ENCODE data around the gene CKAP2L. TPM values are rescaled to one million over a fixed set of nuclear protein-coding genes. Genes with fewer than 3 reads are reported as not detected.

CKAP2L gene
- total RNA-seq, 4 donors from 2014 or later: 1.7 to 9.1 (median 3.2) TPM

DNA sequence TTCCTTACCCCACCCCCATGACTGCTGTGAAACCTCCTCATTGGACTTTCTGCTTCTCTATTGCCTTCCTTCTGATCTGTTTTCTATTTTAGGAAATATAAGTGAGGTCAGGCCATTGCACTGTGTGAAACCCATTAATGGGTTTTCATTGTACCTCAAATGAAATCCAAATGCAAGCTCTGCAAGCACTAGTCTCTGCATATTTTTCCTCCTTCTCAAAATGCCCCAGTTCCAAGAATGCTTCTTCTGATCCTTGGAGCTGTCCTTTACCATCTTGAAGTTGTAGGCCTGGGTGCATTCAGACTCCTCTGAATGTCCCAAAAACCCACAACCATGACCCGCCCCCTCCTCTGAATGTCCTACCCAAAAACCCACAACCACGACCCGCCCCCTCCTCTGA is 11.7 kb upstream of the CKAP2L start:
- TF ChIP-seq EP300 (IDR thresholded peaks at IDR 0.05) (no peak), POLR2AphosphoS5 (IDR thresholded peaks at IDR 0.05) (no peak), CTCF (IDR thresholded peaks at IDR 0.05) (no peak), POLR2A (IDR thresholded peaks at IDR 0.05) (no peak)
- H3K36me3 ChIP-seq: no peaks in the 10 kb centered on the region
- H3K9me3 ChIP-seq: no peaks in the 10 kb centered on the region
- no peaks in the 10 kb centered on the region for H3K27me3 ChIP-seq
- no peak for DNase-seq (ENCODE audit: low spot score in 2 of 2)
- H3K27ac ChIP-seq: no peak overlapping the region
- no peaks in the 10 kb centered on the region for H3K4me1 ChIP-seq
- 73% methylated on average over 3 of the region's 3 CpGs for WGBS
- no peak overlapping the region for H3K4me3 ChIP-seq

DNA sequence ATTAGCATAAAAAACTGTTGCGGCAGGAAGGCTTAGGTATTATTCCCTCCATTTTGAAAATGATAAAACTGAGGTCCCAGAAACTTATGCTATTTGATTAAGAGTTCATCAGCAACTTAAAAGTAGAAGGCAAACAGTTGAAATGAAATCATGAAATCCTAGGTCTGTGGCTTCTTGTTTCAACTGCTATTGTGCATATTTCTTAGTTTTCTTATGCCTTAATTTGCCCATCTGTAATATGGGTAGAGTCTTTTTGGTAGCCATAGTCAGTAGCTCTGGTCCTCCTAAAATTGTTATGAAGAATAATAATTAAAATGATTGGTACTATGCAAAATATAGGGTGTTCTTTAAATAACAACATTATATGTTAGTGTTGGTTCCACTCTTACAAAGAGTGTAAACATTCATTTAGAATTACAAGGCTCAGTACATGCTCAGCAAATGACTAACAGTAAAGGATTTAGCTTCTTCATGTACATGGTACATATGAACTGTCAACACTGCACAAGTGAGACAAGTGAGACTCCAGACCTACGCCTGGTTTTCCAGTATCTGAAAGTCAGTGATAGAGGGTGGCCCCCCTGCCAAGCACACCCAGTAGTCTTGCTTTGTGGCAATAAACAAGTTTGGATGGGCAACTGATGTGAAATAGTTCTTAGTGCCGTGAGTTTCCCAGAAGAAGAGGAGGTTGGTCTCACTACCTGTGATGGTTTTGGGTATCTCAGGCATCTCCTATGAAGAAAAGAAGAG is 10.3 kb upstream of the CKAP2L start:
- TF ChIP-seq EP300 (IDR thresholded peaks at IDR 0.05) (no peak), CTCF (IDR thresholded peaks at IDR 0.05) (no peak), POLR2A (IDR thresholded peaks at IDR 0.05) (no peak), POLR2AphosphoS5 (IDR thresholded peaks at IDR 0.05) (no peak)
- no peaks in the 10 kb centered on the region for H3K36me3 ChIP-seq
- no peak overlapping the region for H3K4me3 ChIP-seq
- no peaks in the 10 kb centered on the region for H3K4me1 ChIP-seq
- no peak for DNase-seq (ENCODE audit: low spot score in 2 of 2)
- H3K9me3 ChIP-seq: no peaks in the 10 kb centered on the region
- H3K27ac ChIP-seq: no peak overlapping the region
- no peaks in the 10 kb centered on the region for H3K27me3 ChIP-seq
- WGBS: 91% methylated on average over 3 of the region's 3 CpGs

GRCh38 chr2:112773556-112773955 is 9.1 kb upstream of the CKAP2L start:
- no peaks in the 10 kb centered on the region for H3K27me3 ChIP-seq
- no peak for TF ChIP-seq POLR2AphosphoS5 (IDR thresholded peaks at IDR 0.05)
- no peak for TF ChIP-seq POLR2A (IDR thresholded peaks at IDR 0.05)
- TF ChIP-seq CTCF (IDR thresholded peaks at IDR 0.05): no peak
- TF ChIP-seq EP300 (IDR thresholded peaks at IDR 0.05): no peak
- 67% methylated on average over 2 of the region's 2 CpGs for WGBS
- no peak overlapping the region for H3K27ac ChIP-seq
- no peak for DNase-seq (ENCODE audit: low spot score in 2 of 2)
- no peaks in the 10 kb centered on the region for H3K9me3 ChIP-seq
- no peaks in the 10 kb centered on the region for H3K36me3 ChIP-seq
- H3K4me3 ChIP-seq: no peak overlapping the region
- no peaks in the 10 kb centered on the region for H3K4me1 ChIP-seq

DNA sequence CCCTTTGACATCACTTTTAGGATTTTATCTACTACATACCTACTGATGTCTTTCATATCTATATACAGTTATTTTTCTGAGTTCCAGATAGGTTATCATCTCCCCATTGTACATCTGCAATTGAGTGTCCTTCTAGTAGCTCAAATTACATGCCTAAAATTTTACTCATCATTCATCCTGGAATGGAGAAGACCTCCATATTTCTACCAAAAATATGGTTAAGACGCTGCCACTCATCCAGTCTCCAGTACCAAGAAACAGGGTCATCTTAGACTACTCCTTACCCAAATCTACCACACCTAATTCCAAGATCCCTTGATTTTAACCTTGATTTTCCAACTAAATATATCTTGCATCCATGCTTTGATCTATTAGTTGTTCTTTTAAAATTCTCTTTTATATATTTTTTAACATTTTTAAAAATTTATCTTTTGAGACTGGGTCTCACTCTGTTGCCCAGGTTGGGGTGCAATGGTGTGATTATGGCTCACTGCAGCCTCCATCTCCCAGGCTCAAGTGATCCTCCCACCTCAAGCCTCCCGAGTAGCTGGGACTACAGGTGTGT is 8.6 kb upstream of the CKAP2L start:
- 59% methylated on average over 2 of the region's 2 CpGs for WGBS
- TF ChIP-seq POLR2AphosphoS5 (IDR thresholded peaks at IDR 0.05): no peak
- TF ChIP-seq EP300 (IDR thresholded peaks at IDR 0.05): no peak
- TF ChIP-seq CTCF (IDR thresholded peaks at IDR 0.05): no peak
- no peak for TF ChIP-seq POLR2A (IDR thresholded peaks at IDR 0.05)
- DNase-seq (ENCODE audit: low spot score in 2 of 2): no peak

GRCh38 chr2:112772322-112772721 is 7.9 kb upstream of the CKAP2L start:
- H3K27me3 ChIP-seq: no peaks in the 10 kb centered on the region
- TF ChIP-seq EP300 (IDR thresholded peaks at IDR 0.05) (no peak), POLR2A (IDR thresholded peaks at IDR 0.05) (no peak), POLR2AphosphoS5 (IDR thresholded peaks at IDR 0.05) (no peak)
- H3K4me1 ChIP-seq: no peaks in the 10 kb centered on the region
- no peak for DNase-seq (ENCODE audit: low spot score in 2 of 2)
- no peaks in the 10 kb centered on the region for H3K36me3 ChIP-seq
- H3K4me3 ChIP-seq: no peak overlapping the region
- WGBS: 78% methylated on average over 4 of the region's 4 CpGs
- no peaks in the 10 kb centered on the region for H3K9me3 ChIP-seq
- H3K27ac ChIP-seq: no peak overlapping the region

More for the DNA sequence above, 8.6 kb upstream of the CKAP2L start:
- no peak overlapping the region for H3K4me3 ChIP-seq
- no peak overlapping the region for H3K27ac ChIP-seq
- no peaks in the 10 kb centered on the region for H3K27me3 ChIP-seq
- no peaks in the 10 kb centered on the region for H3K9me3 ChIP-seq
- H3K36me3 ChIP-seq: no peaks in the 10 kb centered on the region
- no peaks in the 10 kb centered on the region for H3K4me1 ChIP-seq

All from suprapubic skin (tissue), 4 donors.